NT2/D1 (cell line): ENCODE results near the gene ZBTB16.

ENCODE experiments used
- SUZ12 ChIP-seq: IDR thresholded peaks from 2 replicates; pipeline ENCODE4 v1.6.1; 2011; ENCODE audit not compliant: insufficient read length, insufficient read depth; ENCODE audit errors: extremely low read depth
- YY1 ChIP-seq: IDR thresholded peaks from 2 replicates; pipeline ENCODE4 v1.6.1; 2011; ENCODE audit not compliant: insufficient read length, insufficient read depth
- ZNF274 ChIP-seq: IDR thresholded peaks from 2 replicates; pipeline ENCODE4 v1.6.1; 2011; ENCODE audit warnings: mild to moderate bottlenecking, low read depth, low read length

DNA sequence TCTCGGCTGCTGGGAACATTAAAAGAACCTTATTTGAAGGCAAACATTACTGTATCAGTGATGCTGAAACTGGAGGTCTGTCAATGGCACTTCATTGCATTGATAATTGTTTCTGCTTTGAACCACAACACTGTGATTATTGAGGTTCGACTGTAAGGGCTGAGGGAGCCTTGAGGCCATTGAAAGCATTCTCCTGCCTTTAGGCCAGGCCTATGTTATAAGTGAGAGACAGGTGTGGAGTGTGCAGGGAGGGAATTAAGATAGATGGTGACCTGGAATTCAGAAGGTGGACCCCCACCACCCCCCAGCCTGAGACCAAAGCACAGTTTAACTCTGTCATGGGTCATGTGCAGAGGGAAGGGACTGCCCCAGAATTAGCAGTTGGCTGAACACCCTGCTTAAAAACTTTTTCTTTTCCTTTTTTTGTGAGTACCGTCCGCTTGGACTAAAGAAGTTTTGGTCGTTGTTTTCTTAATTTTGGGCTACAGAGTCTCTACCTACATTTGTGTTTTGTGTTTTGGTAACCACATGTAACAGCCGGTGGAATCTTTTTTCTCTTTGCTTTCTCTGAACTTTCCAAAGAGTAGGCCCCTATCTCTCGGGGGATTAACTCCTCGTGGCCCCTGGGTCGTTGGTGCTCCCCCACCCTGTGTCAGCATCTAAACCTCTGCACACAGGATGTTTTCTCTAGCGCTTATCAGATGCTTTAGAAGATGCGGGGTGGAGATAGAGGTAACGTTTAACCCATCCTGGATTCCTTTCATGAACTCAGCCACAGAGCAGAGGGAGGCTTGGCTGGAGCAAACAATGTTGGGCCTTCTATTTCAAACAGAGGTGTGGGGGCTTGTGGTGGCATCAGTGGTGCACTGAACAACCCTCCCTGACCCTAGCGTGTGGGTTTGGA is 43.7 kb downstream of the ZBTB16 start:
- TF ChIP-seq YY1 (no peak), SUZ12 (no peak), ZNF274 (no peak)
